ENCODE measurements around the gene KIF2C.
A peak's percentile ranks its signal among the peaks of the same experiment; 100 is the strongest.
"Not testable (repeated sequence)": the region's sequence is repeated elsewhere in the genome, so short reads cannot be mapped to it uniquely, and the experiment has no call there.

Gene KIF2C

GRCh38 chr1:44798481-44799365 is 59.1 kb downstream of the KIF2C start:
- DNase-seq (ENCODE audit: low read depth) = no peak

- peak; percentile 97 for DNase-seq (ENCODE audit: low read depth)
Observed at GRCh38 chr1:44799770-44800584, 60.3 kb downstream of the KIF2C start, which contains the start of gene PLK3. Gene PLK3, plus strand, starts transcription at chr1:44800377. Its CDS starts 87 bp downstream, at chr1:44800464.

- no peak for DNase-seq (ENCODE audit: low read depth)
Observed at GRCh38 chr1:44801491-44802305, 62.1 kb downstream of the KIF2C start.

GRCh38 chr1:44802306-44803061 is 62.8 kb downstream of the KIF2C start:
- no peak for DNase-seq (ENCODE audit: low read depth)

- DNase-seq (ENCODE audit: low read depth) = no peak
Observed at GRCh38 chr1:44803062-44803311, 63.4 kb downstream of the KIF2C start.

- DNase-seq (ENCODE audit: low read depth) = no peak
Observed at GRCh38 chr1:44803312-44804095, 63.9 kb downstream of the KIF2C start.

GRCh38 chr1:44805311-44806024 is 65.8 kb downstream of the KIF2C start:
- DNase-seq (ENCODE audit: low read depth) = no peak

GRCh38 chr1:44806025-44806703 is 66.5 kb downstream of the KIF2C start:
- DNase-seq (ENCODE audit: low read depth) = no peak

- DNase-seq (ENCODE audit: low read depth) = no peak
Observed at GRCh38 chr1:44806704-44807363, 67.2 kb downstream of the KIF2C start, which contains the start of gene DYNLT4. Gene DYNLT4, minus strand, starts transcription at chr1:44807351. Its CDS starts 683 bp downstream, at chr1:44806668.

GRCh38 chr1:44807364-44808062 is 67.9 kb downstream of the KIF2C start:
- peak; percentile 99 for DNase-seq (ENCODE audit: low read depth)

- DNase-seq (ENCODE audit: low read depth) = peak; percentile 94
Observed at GRCh38 chr1:44808063-44808937, 68.7 kb downstream of the KIF2C start, which contains the start of gene BTBD19. Gene BTBD19, plus strand, starts transcription at chr1:44808523. Its CDS starts 298 bp downstream, at chr1:44808821.

GRCh38 chr1:44808938-44809917 is 69.6 kb downstream of the KIF2C start:
- peak; percentile 81 for DNase-seq (ENCODE audit: low read depth)

GRCh38 chr1:44810101-44810761 is 70.6 kb downstream of the KIF2C start:
- DNase-seq (ENCODE audit: low read depth) = peak; percentile 95

GRCh38 chr1:44810762-44811105 is 71.1 kb downstream of the KIF2C start:
- DNase-seq (ENCODE audit: low read depth) = not testable (repeated sequence)

GRCh38 chr1:44811234-44811633 is 71.6 kb downstream of the KIF2C start:
- DNase-seq (ENCODE audit: low read depth) = no peak

All from fibroblast of gingiva (primary cell).